Measurements from ENCODE around the gene SETD1B.

The SETD1B gene

DNA sequence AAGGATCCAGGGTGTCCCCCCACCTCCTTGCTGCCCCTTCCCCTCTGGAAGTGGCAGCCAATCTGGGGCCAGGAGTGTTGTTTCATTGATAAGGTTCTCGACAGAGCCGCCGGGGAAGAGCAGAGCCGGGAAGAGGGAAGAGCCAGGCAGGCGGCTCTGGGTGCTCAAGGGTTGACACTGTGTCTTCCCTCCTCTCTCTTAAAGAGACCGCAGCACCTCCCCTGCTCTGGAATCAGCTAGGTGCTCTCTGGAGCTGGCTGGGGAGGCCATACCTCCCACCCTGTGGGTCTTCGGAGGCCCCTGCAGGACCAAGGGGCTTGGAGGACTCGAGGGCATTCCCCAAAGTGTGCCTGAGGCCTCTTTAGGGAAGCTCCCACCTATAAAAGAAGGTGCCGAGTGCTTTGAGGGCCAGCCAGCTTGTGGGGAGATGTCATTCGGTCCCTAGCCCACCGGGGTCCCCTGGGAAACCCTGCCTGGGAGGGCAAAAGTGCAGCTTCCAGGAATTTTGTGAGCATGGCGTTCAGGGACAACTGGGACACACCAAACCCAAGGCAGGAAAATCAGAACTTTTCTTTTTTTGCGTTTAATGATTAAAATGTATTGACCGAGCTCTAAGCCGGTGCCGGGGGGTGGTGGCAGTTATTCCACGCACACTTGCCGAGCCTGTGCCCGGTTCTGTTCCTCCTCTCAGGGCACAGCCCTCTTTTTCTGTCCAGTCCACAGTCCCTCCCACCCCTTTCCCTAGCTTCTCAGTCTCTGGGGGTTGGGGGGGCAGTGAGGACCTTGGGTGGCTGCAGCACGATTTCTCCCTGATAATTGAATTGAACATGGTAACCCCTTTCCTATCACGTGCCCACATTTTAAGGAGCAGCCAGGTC is 3.0 kb downstream of the SETD1B start:
- DNase-seq, result peak in 17 of 56 donors; percentile 10 to 54 (median 27)

DNA sequence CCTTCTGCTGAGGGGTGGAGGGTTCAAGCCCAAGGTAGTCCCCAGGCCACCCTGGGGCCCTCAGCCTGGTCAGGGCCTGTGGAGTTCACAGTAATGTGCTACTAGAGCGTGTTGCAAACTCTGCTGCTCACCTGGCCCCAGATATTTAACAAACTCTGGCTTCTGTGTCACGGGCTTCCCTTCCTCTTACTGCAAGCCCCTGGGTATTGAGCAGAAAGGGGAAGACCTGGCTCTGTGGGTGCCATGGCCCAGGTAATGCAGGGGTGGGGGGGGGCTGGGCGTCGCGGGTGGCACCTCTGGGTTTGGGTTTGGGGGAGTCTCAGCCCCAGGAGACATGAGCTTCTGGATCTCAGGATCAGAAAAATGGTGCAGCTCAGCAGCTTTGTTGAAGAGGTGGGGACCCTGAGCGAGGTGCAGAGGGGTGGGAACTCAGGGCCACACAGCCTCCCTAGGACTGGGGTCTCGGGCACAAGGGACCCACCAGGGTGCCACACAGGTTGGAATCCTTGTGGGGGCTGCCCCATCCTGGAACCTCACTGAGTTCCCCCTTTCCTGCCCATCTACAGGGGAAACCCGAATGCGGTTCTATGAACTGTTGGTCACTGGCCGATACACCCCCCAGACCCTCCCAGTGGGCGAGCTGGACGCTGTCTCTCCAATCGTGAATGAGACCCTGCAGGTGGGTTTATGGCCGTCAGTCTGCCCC is 4.0 kb downstream of the SETD1B start:
- DNase-seq, result no peak

DNA sequence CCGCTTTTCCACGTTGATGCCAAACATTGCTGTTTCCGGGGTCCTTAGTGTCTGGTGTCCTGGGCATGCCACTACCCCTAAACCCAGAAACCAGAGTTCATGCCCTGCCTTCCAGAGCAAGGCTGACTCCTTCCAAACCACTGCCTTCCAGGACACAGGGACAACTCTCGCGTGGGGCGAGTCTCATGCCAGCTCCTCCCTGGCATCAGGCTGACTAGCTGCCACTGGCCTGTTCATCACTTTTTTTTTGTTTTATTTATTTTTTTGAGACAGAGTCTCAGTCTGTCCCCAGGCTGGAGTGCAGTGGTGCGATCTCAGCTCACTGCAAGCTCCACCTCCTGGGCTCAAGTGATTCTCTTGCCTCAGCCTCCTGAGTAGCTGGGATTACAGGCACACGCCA is 4.8 kb downstream of the SETD1B start:
- no peak for DNase-seq

DNA sequence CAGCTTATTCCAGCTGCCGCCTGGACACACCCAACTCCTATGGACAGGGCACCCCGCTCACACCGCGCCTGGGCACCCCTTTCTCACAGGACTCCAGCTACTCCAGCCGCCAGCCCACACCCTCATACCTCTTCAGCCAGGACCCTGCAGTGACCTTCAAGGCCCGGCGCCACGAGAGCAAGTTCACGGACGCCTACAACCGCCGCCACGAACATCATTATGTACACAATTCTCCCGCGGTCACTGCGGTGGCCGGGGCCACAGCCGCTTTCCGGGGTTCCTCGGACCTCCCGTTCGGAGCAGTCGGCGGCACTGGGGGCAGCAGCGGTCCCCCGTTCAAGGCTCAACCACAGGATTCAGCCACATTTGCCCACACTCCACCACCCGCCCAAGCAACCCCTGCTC is 5.9 kb downstream of the SETD1B start:
- no peak for DNase-seq

DNA sequence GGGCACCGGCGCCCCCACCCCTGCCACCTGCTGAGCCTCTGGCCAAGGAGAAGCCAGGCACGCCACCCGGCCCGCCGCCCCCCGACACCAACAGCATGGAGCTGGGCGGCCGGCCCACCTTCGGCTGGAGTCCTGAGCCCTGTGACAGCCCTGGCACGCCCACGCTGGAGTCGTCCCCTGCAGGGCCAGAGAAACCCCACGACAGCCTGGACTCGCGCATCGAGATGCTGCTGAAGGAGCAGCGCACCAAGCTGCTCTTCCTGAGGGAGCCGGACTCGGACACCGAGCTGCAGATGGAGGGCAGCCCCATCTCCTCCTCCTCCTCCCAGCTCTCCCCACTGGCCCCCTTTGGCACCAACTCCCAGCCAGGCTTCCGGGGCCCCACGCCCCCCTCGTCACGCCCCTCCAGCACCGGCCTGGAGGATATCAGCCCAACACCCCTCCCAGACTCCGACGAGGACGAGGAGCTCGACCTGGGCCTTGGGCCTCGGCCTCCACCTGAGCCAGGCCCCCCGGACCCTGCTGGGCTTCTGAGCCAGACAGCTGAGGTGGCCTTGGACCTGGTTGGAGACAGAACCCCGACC is 6.5 kb downstream of the SETD1B start:
- no peak for DNase-seq

DNA sequence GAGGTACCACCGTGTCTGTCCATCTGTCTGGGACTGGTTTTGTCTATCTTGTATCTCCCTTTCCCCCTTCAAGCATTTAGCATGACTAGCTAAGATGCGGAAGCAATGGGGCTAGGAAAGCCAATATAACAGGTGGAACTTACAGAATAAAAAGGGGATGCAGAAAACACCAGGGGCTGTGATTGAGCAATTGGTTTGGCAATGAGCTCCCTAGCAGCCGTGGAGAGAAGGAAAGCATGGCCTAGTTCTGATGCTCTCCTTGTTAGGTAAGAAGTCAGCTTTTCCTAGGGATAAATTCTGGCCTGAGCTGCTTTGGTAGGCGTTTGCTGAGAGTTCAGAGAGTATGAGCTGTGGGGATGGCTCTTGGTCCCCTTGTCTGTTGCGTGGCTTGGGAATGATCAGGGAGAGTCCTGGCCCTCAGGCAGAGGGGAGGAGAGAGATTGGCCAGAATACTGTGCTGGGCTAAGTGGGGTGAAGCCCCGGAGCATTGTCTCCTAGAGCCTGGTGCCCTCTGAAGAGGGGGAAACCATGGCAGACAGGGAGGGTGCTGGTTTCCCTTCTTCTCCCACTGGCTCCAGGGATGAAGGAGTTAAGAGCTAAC is 7.1 kb downstream of the SETD1B start:
- DNase-seq, result no peak

DNA sequence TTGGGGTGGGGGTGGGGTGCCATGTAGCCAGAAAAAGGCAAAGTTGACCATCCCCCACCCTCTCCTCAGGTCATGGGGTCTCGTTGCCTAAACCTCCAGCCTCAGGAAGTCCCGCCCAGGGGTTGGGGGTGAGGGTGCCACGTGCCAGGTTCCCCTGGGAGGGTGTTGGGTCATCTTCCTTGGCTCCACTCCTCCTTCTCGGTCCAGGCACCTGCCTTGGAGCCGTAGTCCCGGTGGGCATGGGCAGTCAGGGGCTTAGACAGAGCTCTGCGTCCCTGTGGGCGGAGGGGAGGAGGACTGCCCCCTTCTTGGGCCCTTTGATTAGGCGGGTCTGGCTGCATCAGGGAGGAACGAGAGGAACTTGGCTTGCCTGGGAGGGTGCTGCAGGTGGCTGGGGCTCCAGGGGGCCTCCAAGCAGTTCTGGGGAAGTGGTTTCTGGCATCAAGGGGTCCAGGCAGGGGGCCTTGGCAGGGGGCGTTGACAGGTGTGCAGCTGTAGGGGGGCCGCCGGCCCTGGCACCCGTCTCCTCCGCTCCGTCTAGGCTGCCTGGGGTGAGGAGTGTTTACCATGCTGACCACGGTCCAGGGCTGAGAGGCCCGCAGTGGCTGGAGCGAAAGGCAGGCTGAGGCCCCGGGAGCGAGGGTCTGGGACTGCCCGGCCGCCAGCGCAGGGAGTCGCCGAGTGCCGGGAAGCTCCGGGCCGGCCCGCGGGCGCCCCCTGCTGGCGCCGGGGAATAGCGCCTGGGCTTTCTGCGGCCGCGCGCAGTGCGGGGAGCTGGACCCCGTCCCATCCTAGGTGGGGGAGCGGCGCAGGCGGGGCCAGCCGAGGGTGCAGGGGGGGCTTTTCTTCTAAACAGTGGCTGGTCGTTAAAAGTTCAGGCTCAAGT is 7.9 kb downstream of the SETD1B start:
- DNase-seq, result peak in 47 of 56 donors; percentile 9 to 77 (median 42)

DNA sequence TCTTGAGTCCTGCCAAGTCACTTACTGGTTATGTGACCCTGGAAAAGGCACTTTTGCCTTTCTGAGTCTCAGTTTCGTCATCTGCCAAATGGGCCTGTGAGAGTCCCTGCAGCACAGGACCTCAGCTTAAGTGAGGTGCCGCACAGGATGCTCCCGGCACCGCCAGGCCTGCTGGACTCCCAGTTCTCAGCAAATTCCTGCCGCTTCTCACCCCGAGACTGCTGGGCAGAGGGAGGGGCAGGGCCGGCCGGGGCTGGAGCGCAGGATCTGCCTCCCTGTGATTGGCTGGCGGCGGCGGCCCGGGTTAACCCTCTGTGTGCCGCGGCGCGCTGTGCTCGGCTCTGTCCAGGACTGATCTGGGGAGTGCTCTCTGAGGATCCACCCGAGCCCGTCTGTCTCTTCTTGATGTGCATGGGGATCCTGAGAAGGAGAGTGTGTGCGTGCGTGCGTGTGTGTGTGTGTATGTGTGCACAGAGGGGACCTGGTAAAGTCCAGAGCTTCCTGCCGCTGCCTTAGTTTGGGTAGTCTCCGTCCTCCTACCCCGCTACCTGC is 8.6 kb downstream of the SETD1B start:
- DNase-seq, result peak in 28 of 56 donors; percentile 15 to 61 (median 36)

DNA sequence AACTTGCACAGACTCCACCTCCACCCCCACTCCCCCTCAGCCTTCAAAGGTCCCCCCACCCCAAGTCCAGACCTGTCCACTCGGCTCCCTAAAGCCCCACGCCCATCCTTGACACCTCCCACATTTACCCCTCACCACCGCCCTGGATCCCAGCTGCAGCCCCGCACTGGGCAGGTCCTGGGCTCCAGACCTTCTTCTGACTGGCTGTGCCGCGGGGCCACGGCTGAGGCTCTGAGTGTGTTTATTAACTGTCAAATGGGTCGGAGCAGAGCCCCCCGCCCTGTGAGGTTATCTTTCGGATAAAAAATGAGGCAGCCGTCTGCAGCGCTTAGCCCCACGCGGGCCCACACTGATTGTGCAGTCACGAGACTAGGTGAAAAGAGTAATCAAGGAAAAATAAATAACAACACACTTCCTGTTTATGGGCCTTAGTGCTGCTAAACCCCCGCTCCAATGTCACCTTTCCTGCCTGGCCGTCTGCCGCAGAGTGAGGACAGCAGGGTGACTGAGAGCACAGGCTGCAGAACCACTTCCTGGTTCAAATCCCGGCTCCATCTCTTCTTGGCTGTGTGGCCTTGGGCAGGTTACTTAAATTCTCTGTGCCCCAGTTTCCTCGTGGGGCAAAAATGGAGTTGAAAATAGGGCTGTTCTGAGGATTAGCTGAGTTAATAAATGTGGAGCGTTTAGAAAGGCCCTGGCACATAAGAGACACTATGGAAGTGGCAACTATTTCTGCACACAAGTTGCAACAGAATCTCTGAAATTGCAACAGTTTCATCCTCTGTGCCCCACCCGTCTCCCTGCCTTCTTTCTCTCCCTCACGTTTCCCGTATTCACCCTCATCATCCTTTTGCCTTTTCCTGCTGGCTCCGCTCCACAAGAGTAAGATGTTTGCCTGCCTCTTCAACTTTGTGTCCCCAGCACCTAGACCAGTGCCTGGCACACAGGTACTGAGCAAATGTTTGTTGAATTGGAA is 9.4 kb downstream of the SETD1B start:
- no peak for DNase-seq

DNA sequence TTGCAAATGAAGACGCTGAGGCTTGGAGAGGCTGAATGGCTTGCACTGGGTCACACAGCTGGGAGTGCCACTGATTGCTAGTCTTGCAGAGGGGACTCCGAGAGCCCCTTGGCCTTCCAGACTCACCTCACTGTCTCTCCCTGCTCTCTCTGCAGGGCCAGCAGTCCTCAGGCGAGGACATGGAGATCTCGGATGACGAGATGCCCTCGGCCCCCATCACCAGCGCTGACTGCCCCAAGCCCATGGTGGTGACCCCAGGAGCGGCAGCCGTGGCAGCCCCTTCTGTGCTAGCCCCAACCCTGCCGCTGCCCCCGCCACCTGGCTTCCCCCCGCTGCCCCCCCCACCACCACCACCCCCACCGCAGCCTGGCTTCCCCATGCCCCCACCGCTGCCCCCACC is 10.1 kb downstream of the SETD1B start:
- DNase-seq, result no peak

DNA sequence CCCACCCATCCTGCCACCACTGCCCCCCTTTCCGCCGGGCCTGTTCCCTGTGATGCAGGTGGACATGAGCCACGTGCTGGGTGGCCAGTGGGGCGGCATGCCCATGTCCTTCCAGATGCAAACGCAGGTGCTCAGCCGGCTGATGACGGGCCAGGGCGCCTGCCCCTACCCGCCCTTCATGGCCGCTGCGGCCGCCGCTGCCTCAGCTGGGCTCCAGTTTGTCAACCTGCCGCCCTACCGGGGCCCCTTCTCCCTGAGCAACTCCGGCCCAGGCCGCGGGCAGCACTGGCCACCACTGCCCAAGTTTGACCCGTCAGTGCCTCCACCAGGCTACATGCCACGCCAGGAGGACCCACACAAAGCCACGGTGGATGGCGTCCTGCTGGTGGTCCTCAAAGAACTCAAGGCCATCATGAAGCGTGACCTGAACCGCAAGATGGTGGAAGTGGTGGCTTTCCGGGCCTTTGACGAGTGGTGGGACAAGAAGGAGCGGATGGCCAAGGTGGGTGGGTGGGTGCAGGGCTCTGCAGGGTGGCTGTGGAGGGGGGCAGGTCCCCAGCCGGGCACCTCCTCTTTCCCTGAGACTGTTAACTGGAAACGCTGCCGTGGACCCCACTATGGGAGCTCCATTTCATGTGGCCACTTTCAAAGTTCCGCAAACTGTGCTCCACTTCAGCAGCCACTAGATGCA is 10.8 kb downstream of the SETD1B start:
- no peak for DNase-seq

DNA sequence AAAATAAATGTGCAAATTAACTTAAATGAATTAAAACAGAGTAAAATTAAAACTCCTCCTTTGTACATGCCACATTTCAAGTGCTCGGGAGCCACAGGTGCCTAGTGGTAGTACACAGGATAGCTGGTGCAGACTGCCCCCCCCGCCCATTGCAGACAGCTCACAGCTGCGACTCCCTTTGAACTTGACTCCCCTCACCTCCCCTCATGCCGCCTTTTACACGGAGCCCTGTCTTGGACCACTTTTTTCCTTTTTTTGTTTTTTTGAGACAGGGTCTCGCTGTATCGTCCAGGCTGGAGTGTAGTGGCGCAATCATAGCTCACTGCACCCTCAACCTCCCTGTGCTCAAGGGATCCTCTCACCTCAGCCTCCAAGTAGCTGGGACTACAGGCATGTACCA is 11.5 kb downstream of the SETD1B start:
- DNase-seq, result no peak

DNA sequence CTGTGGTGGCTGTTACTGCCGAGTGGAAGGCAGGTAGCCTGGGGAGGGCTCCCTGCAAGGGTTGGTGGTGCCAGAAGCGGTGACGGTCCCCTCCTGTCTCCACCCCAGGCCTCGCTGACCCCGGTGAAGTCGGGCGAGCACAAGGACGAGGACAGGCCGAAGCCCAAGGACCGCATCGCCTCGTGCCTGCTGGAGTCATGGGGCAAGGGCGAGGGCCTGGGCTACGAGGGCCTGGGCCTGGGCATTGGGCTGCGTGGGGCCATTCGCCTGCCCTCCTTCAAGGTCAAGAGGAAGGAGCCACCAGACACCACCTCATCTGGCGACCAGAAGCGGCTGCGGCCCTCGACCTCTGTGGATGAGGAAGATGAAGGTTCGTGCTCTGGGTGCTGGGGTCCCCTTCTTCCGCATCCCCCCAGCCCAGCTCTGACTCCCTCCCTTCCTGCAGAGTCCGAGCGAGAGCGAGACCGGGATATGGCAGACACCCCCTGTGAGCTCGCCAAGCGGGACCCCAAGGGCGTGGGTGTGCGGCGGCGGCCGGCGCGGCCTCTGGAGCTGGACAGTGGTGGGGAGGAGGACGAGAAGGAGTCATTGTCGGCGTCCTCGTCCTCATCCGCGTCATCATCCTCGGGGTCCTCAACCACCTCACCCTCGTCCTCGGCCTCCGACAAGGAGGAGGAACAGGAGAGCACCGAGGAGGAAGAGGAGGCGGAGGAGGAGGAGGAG is 13.3 kb downstream of the SETD1B start:
- DNase-seq, result no peak

DNA sequence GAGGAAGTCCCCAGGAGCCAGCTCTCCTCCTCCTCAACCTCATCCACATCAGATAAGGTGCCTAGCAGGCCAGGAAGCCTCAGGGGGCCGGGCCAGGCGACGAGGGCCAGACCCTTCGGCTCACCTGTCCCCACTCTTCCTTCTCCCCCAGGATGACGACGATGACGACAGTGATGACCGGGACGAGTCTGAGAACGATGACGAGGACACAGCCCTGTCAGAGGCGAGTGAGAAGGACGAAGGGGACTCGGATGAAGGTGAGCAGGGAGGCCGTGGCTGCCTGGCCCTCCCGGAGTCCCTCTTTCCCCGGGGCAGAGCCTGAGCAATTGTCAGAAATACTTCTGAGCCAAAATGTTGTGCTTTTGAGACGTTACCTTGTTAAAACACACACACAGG is 13.8 kb downstream of the SETD1B start:
- DNase-seq, result no peak

DNA sequence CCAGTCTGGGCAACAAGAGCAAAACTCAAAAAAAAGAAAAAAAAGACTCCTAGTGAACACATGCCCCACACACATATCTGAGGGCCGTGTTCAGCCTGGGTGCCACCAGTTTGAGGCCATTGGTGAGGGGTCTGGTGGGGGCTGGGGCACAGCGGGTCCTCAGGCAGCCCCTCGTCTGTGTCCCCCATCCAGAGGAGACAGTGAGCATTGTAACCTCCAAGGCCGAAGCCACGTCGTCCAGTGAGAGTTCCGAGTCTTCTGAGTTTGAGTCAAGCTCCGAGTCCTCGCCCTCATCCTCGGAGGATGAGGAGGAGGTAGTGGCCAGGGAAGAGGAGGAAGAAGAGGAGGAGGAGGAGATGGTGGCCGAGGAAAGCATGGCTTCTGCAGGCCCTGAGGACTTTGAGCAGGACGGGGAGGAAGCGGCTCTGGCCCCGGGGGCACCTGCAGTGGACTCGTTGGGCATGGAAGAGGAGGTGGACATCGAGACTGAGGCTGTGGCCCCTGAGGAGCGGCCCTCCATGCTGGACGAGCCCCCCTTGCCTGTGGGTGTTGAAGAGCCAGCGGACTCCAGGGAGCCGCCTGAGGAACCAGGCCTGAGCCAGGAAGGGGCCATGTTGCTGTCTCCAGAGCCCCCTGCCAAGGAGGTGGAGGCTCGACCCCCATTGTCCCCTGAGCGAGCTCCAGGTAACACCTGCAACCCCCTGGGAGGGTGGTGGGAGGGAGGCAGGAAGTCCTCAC is 15.6 kb downstream of the SETD1B start:
- no peak for DNase-seq

DNA sequence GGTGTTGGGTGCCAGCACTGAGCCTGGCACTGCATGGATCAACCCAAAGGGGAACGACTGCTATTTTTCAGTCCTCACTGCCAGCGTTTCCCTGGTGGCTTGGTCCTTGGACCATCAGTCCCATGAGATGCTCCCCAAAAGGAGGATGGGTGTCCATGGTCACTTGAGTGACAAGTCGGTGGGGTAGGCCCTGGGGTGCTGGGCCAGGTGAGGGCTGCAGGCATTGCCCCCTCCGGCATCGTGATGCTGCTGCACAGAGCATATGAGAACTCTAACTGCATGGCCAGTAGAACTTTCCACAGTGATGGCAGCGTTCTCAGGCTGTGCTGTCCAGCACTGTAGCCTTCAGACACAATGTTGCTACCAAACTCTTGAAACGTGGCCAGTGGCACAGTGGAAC is 16.2 kb downstream of the SETD1B start:
- DNase-seq, result no peak

DNA sequence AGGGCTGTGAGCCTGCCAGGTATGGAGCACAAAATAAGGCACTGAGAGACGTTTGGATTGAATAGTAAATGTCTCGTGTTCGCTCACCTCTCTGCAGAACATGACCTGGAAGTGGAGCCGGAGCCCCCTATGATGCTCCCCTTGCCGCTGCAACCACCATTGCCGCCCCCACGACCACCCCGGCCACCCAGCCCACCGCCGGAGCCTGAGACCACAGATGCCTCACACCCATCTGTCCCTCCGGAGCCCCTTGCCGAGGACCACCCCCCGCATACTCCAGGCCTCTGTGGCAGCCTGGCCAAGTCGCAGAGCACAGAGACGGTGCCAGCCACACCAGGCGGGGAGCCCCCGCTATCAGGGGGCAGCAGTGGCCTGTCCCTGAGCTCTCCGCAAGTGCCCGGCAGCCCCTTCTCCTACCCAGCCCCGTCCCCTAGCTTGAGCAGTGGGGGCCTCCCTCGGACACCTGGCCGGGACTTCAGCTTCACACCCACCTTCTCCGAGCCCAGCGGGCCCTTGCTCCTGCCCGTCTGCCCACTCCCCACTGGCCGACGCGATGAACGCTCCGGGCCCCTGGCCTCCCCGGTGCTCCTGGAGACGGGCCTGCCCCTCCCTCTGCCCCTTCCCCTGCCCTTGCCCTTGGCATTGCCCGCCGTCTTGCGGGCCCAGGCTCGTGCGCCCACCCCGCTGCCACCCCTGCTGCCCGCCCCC is 18.7 kb downstream of the SETD1B start:
- DNase-seq, result no peak
